Erythroblast (primary cell): ENCODE data around the gene PFKFB3.
A peak's percentile ranks its signal among the peaks of the same experiment; 100 is the strongest.

Experiments used
- DNase-seq, 2 experiments: peaks; one replicate each; lab custom pipeline; 2025; lab: John Stamatoyannopoulos, UW
- GATA1 ChIP-seq: IDR thresholded peaks from 2 replicates; pipeline ENCODE4 v1.6.1; 2011; ENCODE audit warnings: low read depth, mild to moderate bottlenecking, control low read depth, low read length, moderate library complexity
- POLR2A ChIP-seq: IDR thresholded peaks from 2 replicates; pipeline ENCODE4 v1.6.1; 2011; ENCODE audit warnings: mild to moderate bottlenecking, low read length

Gene PFKFB3

GRCh38 chr10:6269953-6270867, 67.5 kb downstream of the PFKFB3 start:
- no peak for TF ChIP-seq POLR2A
- no peak for TF ChIP-seq GATA1
- no peak for DNase-seq

DNA sequence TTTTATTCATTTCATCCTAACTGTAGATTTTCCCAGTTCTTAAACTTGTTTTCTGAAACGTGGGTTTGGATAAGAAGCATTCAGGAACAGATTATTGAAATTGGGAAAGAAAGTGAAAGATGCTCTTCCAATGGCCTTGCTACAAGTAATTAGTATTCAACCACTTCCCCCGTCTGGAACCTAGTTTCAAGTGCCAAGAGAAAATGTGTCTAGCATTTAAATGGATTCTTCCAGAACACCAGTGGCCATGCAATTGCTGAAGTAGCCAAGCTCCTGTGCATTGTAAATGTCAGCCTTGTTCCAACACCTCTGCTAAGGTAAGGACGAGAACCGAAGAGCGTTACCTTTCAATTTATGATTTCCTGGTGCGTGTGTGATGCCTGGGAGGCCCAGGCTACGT, 68.2 kb downstream of the PFKFB3 start:
- no peak for DNase-seq
- TF ChIP-seq POLR2A (no peak), GATA1 (no peak)

DNA sequence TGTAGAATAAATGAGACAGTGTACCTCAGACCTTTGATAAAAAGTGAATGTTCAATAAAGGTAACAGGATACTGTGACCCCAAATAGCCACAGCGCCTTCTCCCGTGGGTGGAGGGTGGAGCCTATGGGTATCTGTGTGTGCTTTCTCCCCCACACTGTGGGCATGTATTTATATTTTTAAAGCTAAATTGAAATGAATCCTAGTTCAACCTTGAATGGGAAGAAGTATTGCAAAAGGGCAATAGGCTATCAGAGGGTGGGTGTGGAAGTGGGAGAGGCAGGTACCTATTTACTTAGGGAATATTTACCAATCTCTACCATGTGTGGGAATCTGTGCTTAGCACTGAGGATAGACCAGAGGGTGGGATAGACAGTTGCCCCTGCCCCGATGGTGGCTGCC, 68.9 kb downstream of the PFKFB3 start:
- no peak for DNase-seq
- TF ChIP-seq GATA1 (no peak), POLR2A (no peak)

DNA sequence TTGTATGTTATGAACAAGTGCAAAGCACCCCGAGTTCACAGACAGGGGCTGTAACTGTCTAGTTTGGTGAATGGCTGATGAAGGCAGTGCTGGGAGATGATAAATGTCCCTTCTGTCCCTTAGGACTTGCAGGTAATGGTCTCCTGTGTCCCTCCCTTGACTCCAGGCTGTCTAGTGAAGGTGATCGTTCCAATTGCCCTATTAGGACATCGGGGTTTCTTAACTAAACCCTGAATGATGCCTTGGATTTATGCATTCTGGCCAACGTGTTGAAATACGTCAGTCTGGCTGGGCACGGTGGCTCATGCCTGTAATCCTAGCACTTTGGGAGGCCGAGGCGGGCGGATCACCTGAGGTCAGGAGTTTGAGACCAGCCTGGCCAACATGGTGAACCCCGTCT, 69.4 kb downstream of the PFKFB3 start:
- TF ChIP-seq POLR2A (no peak), GATA1 (no peak)
- no peak for DNase-seq

- DNase-seq = no peak
- TF ChIP-seq POLR2A (no peak), GATA1 (no peak)
Measured at GRCh38 chr10:6273351-6273750, 70.6 kb downstream of the PFKFB3 start.

DNA sequence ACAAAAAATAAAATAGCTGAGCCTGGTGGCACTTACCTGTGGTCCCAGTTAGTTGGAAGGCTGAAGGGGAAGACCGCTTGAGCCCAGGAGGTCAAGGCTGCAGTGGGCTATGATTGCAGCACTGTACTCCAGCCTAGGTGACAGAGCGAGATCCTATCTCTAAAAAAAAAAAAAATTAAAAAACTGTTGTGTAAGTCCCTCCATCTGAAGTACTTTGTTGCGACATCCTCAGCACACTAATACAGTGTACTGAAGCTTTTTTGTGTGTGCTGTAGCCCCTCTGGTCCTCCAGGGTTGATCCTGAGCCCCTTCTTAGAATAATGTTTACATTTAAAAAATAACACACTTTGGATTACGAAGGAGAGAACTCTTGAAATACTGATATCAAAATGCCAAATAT, 71.3 kb downstream of the PFKFB3 start:
- DNase-seq = no peak

DNA sequence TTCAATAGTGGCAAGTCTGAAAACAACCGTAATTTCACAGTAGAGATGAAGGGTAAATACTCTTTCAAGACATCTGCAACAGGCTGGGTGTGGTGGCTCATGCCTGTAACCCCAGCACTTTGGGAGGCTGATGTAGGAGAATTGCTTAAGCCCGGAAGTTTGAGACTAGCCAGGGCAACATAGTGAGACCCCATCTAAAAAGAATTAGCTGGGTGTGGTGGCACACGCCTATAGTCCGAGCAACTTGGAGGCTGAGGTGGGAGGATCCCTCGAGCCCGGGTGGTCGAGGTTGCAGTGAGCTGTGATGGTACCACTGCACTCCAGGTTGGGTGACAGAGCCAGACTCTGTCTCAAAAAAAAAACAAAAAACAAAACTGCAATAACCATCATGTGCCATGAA, 71.8 kb downstream of the PFKFB3 start:
- TF ChIP-seq GATA1 = no peak
- TF ChIP-seq POLR2A = no peak

More for the DNA sequence above, 71.3 kb downstream of the PFKFB3 start:
- TF ChIP-seq GATA1 = no peak
- TF ChIP-seq POLR2A = no peak

DNA sequence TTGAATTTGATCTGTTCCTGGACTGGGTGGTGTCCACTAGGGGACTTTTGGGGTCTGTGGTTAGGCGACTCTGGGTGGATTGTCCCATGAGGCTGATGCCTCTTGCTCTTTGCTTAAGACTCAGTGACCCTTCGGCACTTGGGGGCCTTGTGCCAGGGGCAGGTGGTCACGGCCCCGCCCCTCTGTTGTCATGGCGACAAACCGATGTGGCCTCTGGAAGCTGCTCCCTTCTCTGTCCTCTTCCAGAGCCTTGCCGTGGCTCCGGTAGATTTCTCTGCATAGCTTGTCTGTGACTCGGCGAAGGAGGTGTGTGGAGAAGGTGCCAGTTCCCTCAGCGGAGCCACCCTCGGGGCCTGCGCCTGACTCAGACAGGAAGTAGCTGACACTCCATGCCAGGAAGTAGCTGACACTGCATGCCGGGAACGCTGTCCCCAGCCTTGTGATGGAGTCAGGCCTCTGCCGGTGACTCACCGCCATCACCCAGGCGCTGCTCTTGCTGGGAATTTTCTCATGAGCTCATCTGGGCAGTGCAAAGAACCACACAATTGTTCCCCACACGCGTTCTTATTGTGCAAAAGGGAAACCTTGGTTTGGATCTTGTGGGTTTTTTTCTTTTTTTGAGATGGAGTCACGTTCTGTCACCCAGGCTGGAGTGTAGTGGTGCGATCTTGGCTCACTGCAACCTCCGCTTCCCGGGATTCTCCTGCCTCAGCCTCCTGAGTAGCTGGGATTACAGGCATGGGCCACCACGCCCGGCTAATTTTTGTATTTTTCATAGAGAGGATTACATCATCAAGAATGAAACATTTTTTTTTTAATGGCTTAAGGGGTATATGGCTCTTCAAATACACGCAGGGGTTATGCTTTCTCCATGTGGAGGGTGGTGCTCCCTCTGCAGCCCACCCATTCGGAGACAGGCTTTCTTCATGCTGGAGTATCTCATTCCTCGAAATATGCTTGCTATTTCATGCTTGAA, 72.6 kb downstream of the PFKFB3 start:
- TF ChIP-seq GATA1 (no peak), POLR2A (no peak)

More for the DNA sequence above, 71.8 kb downstream of the PFKFB3 start:
- no peak for DNase-seq

GRCh38 chr10:6276356-6276755, 73.6 kb downstream of the PFKFB3 start:
- TF ChIP-seq POLR2A = no peak
- no peak for TF ChIP-seq GATA1
- DNase-seq = no peak

More for the DNA sequence above, 72.6 kb downstream of the PFKFB3 start:
- peak; percentile 13 to 52 for DNase-seq

DNA sequence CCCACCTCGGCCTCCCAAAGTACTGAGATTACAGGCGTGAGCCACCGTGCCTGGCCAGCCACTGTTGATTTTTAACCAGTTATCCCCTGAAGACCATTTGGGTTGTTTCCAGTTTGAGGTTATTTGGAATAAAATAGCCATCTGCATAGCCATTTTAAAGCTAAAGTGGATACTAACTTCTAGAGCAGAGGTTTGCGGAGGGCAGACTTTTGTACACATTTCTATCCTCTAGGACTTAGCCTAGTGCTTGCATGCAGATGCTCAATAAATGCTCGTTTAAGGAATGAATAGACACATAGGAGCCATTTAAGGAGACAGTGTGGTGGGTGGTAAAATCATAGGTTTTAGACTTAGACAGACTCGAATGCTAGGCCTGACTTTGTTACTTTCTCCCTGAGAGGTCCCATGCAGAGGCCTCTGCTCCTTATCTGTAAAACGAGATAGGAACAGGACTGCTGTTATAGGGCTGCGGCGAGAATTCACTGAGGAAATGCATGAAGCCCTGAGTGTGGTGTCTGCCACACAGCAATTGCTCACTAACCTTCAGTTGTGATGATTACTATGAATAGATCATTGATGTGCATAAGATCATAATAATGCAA, 75.9 kb downstream of the PFKFB3 start:
- no peak for TF ChIP-seq POLR2A
- no peak for TF ChIP-seq GATA1
- no peak for DNase-seq

DNA sequence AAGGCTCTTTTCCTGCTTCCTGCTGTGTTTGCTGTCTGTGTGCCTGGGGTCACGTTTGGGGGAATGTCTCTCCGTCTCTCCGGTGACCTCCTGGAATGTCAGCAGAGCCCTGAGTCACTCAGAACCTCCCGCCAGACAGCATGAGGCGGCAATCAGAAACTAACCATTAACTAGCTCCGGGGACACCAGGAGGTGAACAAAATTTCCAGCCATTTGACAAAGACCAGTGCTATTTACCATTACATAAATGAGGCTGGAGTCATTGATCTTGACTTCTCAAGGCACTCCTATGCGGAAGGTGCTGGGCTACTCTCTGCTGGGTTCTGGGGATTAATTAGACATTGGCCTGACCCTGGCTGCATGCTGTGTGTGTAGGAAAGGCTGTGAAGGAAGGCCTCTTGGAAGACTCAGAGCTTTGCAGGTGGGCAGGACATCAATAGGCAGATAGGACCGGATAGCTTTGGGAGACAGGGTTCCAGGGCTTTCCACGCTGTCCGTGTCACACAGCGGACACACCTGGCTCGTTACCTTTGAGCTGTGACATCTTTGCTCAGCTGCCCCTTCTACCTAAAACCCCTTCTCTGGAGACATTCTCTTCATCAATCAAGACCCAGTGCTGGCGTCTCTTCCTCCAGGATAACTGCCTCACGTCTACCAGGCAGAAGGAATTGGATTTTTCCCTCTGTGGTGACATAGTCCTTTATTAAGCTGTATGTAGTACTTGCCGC, 77.0 kb downstream of the PFKFB3 start:
- DNase-seq = no peak
- TF ChIP-seq GATA1 (no peak), POLR2A (no peak)

DNA sequence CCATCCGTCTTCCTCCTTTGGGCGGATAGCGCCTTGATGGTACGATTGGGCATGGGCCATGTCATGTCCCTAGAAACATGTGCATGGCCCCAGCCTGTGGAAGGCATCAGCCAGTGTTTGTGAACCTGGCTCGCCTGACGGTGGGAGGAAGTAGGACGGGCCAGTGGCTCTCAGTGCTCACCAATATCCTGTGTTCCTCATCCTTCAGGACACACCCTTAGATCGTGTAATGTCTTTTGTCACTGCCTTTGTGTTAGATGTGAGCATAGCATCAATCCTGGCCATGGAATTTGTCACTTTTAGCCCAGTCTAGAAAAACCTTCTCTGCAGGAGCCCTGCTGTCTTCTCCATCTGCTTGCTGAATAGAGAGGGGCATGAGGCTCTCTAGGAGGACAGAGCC, 77.6 kb downstream of the PFKFB3 start:
- DNase-seq = no peak
- TF ChIP-seq POLR2A = no peak
